ENCODE measurements around the gene SETD4. TPM values are rescaled to one million over a fixed set of nuclear protein-coding genes. Genes with fewer than 3 reads are reported as not detected.

The SETD4 gene
- total and polyA plus RNA-seq, 12 donors: 6.7 to 13.1 (median 10.7) TPM

DNA sequence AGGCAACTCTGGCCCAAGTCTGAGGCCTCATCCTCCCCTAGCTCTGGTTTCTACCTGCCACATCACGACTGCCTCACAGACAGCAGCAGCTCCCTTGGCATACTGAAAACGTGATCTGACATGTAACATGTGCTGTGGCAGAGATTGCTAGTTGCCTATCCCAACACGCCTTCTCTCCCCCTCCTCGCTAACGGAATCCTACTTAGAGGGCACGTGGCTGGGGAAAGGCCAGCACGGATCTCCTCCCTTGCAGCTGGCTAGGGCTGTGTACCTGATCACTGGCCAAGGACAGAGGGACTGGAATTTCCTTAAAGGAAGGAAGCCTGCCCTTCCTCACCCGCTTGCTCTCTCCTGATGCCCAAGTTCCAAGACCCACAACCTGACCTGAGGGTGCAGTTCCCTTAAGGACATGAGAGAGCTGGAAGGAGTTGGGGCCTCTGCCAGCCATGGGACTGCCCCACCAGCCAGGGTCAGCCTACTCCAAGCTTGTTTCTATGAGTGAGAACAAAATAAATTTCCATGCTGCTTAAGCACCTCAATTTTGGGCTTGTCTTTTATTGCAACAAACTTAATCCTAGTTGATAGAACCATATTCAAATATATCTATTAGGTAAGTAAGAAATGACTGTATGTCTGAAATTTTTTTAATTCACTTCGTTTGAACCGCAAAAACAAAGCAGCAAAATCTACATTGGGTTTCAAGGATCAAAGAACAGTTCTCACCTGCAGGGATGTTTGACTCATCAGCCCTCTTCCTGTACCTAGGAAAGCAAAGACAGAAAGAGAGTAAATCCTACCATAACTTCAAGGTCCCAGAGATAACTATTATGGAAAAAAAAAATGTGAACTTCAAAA is 7.2 kb downstream of the SETD4 start:
- no peaks in the 10 kb centered on the region for H3K27me3 ChIP-seq
- H3K4me1 ChIP-seq: peaks cover 0 to 27% (median 5%) of the 10 kb centered on the region in 9 donors
- DNase-seq (no peak), ATAC-seq (no peak)
- intact Hi-C loops (cut with DNase I): loop anchor here in 1 of 10 donors (10.0 kb wide), 1 partner anchor 52 kb away; no protein-coding TSS in a partner anchor
- no peak overlapping the region for H3K27ac ChIP-seq
- TF ChIP-seq, protein P1, sequence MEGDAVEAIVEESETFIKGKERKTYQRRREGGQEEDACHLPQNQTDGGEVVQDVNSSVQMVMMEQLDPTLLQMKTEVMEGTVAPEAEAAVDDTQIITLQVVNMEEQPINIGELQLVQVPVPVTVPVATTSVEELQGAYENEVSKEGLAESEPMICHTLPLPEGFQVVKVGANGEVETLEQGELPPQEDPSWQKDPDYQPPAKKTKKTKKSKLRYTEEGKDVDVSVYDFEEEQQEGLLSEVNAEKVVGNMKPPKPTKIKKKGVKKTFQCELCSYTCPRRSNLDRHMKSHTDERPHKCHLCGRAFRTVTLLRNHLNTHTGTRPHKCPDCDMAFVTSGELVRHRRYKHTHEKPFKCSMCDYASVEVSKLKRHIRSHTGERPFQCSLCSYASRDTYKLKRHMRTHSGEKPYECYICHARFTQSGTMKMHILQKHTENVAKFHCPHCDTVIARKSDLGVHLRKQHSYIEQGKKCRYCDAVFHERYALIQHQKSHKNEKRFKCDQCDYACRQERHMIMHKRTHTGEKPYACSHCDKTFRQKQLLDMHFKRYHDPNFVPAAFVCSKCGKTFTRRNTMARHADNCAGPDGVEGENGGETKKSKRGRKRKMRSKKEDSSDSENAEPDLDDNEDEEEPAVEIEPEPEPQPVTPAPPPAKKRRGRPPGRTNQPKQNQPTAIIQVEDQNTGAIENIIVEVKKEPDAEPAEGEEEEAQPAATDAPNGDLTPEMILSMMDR (IDR thresholded peaks at IDR 0.05): no peak
- H3K9me3 ChIP-seq: no peaks in the 10 kb centered on the region
- peaks cover 0 to 100% (median 54%) of the 10 kb centered on the region in 9 donors for H3K36me3 ChIP-seq
- 76 to 77% methylated on average over 10 of the region's 10 CpGs for WGBS, 2 donors
- no peak overlapping the region for H3K4me3 ChIP-seq

DNA sequence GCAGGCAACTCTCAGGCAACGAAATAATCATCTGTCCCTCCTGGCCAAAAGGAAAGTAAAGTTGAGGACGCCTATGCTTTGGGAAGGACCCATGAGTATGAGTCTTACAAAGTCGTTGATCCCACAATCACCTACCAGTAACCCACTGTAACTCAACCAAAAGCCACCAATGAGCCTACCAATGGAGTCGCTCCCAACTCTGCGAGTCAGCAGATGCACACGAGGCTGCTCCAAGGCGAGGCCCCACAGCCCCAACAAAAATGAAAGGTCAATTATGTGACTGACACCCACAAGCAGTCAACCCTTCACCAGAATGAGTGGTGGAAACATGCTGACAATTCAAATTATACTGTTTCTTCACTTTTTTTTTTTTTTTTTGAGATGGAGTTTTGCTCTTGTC is 12.0 kb downstream of the SETD4 start:
- no peak overlapping the region for H3K27ac ChIP-seq
- ATAC-seq (no peak), DNase-seq (no peak)
- WGBS, 2 donors: 95 to 99% methylated on average over 7 of the region's 7 CpGs
- H3K4me1 ChIP-seq: peaks cover 0 to 18% (median 0%) of the 10 kb centered on the region in 9 donors
- H3K27me3 ChIP-seq: no peaks in the 10 kb centered on the region
- H3K36me3 ChIP-seq: peaks cover 0 to 98% (median 55%) of the 10 kb centered on the region in 9 donors
- TF ChIP-seq, protein P1 (IDR thresholded peaks at IDR 0.05): no peak
- no peak overlapping the region for H3K4me3 ChIP-seq
- intact Hi-C loops (cut with DNase I): no loop called here
- H3K9me3 ChIP-seq: no peaks in the 10 kb centered on the region

DNA sequence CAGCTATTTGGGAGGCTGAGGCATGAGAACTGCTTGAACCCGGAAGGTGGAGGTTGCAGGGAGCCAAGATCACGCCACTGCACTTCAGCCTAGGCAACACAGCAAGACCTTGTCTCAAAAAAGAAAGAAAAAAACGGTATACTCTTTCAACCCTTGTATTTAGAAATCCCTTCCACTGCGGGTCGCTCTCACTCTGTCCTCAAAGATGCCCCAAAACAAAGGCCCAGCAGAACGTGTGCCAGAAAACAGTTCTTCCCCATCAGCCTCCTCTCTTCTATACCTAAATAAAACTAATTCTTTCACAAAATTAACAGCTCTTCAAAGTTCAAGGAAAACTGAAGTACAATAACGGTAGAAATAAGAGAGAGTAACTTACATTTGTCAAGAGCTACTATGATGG is 13.2 kb downstream of the SETD4 start:
- WGBS, 2 donors: 82 to 88% methylated on average over 7 of the region's 7 CpGs
- DNase-seq: no peak
- TF ChIP-seq, protein P1 (IDR thresholded peaks at IDR 0.05): no peak
- Histone ChIP-seq H3K27ac (no peak overlapping the region), H3K36me3 (peaks cover 0 to 98% (median 56%) of the 10 kb centered on the region in 9 donors), H3K4me3 (no peak overlapping the region), H3K9me3 (no peaks in the 10 kb centered on the region), H3K4me1 (peaks cover 0 to 10% (median 0%) of the 10 kb centered on the region in 9 donors), H3K27me3 (no peaks in the 10 kb centered on the region)
- intact Hi-C loops (cut with DNase I): no loop called here
- ATAC-seq: no peak

DNA sequence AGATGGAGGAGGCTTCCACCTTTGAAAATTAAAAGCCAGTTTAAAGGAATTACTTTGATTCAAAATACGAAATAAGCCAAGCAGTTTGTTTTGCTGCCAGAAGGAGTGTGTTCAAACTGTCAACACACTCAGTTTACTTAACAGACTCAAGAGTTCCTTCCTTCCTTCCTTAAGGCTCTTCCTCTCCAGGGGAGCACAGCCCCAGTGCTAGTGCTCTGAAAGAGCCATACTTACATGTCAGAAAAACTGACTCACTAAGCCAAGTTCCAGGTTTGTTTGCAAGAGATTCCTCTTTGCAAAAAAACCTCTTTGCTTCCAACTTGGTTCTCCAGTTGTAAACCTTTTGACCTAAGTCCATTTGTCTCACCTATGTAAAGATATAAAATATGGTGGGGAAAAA is 14.3 kb downstream of the SETD4 start:
- ATAC-seq: no peak
- peaks cover 0 to 98% (median 60%) of the 10 kb centered on the region in 9 donors for H3K36me3 ChIP-seq
- no peak overlapping the region for H3K27ac ChIP-seq
- no peak overlapping the region for H3K4me3 ChIP-seq
- intact Hi-C loops (cut with DNase I): no loop called here
- TF ChIP-seq, protein P1 (IDR thresholded peaks at IDR 0.05): no peak
- H3K27me3 ChIP-seq: no peaks in the 10 kb centered on the region
- no peak for DNase-seq
- H3K4me1 ChIP-seq: peaks cover 0 to 10% (median 0%) of the 10 kb centered on the region in 9 donors
- 56 to 67% methylated on average over 1 of the region's 1 CpG for WGBS, 2 donors
- no peaks in the 10 kb centered on the region for H3K9me3 ChIP-seq

All from heart right ventricle (tissue), 16 donors.